Amniotic stem cell (primary cell): ENCODE measurements around the gene APOA4.
A peak's percentile ranks its signal among the peaks of the same experiment; 100 is the strongest.

Experiments
- DNase-seq: peaks from one replicate; lab custom pipeline; 2025; lab: John Stamatoyannopoulos, UW

The APOA4 gene

DNA sequence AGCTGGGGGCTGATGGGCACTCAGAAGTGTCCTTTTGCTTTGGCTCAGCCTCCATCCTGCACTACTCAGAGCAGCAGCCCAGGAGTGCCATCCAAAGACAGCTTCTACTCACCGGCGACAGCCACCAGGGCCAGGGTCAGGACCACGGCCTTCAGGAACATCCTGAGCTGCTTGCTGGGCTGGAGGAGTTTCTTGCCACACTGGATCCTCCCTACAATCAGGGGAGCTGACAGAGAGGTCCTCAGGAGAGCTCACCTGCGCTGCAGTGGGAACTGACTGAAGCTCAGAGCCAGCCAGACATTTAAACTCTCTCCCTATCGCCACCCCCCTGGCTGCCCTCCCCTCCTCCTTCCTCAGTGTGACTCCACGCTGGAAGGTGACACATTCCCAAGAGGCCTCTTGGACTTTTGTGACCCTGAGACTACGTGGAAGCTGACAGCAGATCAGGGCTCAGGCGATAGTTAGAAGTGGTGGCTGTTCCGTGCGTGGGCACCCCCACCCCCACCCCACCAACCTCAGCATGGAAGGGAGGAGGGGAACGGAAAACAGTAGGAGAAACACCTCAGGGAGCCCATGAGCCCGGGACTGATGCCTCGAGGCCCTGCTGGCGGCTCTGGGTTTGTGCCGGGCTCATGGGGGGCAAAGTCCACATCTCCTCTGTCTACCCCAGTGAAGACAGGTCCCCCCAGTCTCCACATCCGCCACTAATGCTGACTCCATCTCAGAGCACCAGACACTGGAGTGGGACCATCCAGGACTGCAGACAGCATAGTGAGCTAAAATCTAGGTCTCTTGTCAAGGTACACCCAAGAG, at the start of gene APOA4:
APOA4 (minus strand) TSS at position 274 of the 813 bp plus-strand sequence; CDS start at position 161, 113 bp downstream.
- DNase-seq: no peak

DNA sequence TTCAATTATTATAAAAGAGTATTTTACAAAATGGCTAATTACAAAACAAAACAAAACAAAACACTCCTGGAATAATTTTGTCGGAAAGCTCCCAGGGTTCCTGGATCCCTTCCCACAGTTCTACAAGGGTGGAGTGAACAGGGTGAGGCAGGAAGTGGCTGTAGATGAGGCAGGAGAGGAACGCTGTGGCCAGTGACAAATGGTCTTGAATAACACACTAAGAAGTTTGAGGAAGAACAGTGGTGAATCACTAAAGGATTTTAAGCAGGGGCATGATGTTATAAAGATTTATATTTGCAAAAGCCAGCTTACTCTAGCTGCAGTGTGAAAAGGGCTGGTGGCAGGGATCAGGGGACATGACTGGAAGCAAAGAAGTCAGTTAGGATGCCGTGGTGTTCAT, 48.1 kb upstream of the APOA4 start:
- DNase-seq: peak; percentile 29

DNA sequence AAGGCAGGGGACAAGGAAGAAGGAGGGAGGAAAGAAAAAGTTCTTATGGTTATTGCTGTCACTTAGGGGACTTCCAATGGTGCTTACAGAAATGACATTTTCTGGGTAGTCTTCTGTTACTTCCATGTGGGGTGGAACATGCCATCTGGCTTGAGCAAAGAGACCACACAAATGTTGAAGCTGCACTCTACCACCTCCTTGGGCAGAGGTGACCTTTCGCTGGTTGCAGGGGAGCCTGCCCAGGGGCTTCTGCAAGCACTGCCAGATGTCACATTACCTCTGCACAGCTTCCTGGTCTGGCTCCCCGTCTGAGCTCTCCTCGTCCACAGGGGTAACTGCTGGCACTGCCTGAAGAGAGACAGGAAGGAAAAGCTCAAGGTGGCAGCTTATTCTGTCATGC, 47.0 kb upstream of the APOA4 start:
- no peak for DNase-seq

DNA sequence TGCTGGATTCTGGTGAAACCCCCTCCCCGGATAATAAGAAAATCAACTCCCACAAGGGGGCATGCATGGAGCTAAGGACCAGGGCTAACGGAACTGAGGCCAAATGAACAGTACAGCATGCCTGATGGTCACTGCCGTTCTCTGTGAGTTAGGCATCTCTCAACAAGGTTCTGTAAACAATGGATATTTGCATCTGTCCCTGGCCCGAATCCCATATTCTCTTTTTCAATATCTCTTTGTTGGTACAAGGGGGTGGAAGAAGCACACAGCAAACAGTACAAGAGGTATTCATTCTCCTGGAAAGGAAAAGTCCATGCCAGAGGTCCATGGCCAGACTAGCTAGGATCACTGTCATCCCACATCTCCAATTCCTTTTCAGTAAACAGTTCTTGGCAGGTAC, 46.5 kb upstream of the APOA4 start:
- no peak for DNase-seq

DNA sequence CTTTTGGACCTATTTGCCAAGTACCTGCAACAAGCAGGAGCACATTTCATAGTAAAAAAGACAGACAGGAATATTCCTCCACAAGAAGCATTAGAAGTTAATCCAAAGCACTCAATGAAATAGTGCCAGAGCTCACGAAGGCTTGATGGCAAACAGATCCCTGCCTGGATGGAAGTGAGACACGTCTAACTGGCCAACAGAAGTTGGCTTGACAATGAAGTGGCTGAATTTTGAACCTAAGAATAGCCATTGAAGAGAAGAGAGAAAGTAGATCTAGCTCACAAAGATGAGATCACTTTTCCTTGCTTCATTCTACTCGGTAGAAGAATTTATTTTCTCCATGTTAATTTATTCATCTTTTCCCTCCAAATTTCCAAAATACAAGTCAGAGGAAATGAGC, 45.0 kb upstream of the APOA4 start:
- DNase-seq: no peak

DNA sequence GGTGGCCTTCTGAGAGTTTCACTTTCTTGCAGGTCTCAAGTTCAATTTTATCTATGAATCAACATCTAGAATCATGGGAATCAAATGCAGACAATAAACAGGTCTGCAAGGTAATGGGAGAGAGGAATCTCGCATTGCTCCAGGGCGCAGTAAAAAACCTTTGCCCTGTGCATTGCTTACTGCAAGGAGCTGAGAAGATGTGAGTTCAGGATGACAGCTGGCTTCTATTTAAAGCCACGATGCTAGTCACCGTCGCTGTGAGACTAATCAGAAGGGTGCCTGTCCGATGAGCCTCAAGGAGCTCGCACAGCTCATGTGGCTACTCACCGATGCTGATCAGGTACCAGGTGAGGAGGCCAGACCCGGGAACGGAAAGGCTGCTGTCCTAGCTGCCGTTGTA, 44.5 kb upstream of the APOA4 start:
- DNase-seq: no peak

DNA sequence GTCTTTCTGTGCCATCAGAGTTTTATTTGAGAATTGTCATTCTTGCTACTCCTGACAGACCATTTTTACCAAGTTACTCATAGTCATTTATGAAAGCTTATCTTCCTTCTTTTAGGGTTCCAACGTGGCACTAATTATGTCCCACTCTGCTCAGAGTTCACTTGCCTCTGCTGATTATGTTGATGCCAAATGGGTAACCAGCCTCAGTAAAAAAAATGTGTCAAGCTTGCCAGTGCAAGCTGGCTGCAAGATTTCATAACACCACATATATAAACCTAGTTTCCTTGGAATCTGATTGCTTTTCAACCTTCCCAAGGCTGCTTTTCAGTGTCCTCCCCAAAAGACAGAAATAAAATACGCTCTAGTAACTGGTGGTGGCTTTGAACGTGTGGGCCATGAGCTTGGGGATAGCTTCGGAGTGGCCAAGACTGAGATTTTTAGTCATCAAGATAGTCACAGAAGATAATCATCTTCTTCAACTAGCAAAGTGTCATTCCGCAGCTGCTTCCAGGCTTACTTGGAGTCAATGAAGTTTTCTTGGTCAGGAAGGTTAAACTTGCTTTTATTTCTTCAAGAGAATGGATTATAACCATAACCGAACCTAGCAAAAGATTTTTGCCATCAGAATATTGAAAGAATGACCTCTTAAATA, 43.8 kb upstream of the APOA4 start:
- DNase-seq: no peak

DNA sequence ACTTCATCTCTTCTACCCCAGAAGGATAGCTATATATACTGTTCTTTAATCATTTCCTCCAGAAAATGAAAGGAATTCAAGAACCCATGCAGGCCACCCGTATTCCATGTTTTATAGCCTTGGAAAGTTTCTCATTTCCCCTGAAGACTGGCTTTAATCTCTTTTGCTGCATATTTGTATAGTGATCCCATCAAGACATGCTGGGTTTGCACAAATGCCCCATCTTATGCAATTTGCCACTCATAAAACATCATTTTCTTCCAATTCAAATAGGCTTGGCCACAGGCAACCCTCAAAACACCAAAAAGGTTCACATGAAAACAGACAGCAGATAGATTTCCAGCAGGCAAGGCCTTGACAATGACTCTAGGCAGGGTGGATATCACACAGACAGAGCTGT, 42.6 kb upstream of the APOA4 start:
- no peak for DNase-seq

DNA sequence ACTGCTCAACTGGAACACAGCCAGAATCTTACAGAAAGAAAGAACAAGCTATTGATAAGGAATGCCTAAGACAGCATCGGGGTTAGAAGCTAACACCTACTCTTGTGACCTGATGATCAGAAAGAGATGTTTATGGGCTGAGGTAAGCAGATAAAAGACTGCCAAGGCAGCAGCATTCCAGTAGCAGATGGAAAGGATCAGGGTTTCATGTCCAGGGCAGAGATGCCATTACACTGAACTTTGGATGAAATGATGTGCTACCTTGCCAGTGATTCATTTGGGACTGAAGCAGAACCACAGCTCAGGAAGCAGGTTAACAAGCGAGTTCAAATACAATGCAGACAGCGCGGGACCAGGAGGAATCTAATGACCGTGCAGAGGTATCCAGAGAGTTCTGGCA, 41.4 kb upstream of the APOA4 start:
- DNase-seq: no peak

DNA sequence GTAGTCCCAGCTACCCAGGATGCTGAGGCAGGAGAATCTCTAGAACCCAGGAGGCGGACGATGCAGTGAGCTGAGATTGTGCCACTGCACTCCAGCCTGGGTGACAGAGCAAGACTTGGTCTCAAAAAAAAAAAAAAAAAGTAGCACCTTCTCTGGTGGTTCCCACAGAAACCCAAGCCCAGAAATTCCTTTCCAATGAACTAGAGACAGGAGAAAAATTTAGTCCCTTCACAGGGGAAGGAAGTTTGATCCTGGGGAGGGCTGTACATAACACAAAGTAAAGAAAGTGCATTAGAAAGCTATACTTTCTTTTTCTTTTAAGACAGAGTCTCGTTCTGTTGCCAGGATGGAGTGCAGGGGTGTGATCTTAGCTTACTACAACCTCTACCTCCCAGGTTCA, 39.8 kb upstream of the APOA4 start:
- DNase-seq: no peak

DNA sequence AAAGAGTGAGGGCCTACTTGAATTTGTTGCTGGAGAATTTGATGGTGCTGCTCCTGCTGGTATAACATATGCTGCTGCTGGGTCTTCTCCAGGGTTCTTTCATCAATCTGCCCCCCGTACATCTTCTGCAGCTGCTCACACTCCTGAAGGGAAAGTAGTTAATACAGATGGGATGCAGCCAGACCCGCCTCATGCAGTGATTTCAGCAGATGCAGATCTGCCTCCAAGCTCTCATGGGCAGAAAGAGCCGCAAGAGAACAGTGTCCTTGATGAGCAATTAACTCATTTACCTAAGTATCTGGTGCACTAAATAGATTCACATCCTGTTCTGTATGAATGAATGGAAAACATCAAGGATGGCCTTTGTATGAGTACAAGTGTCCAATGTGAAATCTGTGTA, 39.1 kb upstream of the APOA4 start:
- no peak for DNase-seq

DNA sequence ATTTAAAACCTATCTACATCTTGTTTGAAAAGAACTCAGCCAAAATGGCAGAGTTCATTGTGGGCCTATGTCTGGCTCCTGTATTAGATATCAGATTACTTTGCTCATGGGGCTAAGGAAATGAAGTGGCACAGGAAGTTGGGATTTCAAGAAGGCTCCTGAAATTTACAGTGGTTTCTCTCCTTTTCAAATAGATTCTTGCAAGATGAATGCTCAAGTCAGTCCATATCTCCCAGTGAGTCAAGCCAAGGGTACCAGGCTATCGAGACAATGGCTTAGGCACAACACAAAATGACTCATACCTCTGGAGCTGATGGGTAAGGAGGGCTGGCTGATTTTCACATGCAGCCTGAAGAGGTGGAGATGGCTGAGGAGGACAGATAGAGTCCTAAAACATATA, 38.4 kb upstream of the APOA4 start:
- no peak for DNase-seq

DNA sequence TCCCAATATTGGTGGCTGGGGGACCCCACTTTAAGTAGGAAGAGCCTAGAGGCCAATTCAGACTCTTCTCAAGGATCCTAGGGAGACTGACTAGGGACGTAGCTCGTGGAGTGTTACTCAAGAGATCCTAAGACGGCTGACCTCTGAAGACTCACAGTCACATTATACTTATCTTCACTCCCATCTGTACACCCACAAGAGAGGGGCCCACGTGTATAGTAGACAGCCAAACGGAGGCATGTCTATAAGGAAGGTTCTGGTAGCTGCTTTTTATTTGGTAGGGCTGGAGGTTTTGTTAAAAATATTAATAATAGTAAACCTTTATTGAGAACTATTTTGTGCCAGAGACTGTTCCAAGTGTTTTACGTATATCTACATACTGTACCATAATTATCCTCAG, 37.2 kb upstream of the APOA4 start:
- DNase-seq: no peak

DNA sequence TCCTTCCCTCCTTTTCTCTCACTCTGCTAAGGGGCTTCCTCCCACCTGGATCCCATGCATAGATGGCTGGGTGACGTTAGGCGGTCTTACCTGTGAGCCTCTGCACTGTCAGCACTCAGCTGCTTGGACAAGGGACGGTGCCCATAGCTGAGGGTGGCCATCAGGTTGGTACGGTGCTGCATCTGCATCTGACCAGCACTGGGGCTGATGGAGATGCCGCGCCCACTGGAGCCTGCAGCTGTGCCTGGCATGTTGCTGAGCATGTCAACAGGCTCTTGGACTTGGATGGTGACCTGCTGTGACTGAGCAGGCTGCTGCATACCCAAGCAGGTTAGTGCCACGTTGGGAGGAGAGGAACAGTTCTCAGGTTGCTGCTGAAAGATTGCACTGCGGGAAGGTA, 36.1 kb upstream of the APOA4 start:
- DNase-seq: no peak

DNA sequence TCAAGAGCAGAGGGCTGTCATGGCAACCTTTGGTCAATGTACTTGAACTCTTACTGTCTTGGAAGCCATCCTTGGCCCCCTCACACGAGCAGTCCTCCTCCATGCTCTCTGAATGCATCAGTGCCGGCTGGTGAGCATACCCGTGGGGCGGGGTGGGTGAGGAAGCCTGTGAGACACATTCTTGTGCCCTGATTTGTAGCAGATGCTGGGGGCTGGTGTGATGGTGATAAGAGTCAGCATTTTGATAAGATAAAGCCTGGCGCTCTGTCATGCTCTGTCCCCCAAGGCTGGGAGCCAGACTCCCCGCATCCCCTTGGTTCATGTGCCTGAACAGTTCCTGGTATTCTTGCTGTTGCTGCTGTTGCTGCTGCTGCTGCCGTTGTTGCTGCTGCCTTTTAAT, 34.8 kb upstream of the APOA4 start:
- no peak for DNase-seq

DNA sequence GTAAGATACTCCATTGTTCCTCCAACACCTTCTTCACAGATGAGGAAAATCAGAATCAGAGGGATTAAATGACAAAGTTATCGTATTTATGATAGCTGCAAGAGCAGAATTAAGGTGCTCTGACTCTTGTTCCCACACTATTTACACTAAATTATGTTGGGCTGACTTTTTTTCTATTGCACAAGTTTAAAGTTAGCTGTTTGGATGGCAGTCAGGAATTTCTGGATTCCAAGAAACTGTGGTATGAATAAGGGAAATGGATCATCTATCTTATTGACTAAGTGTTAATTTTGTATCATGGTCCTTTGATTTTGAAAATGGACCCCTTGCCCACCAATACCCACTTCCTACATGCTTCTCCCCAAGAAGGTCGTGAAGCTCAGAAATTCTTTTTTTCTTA, 34.2 kb upstream of the APOA4 start:
- DNase-seq: no peak

DNA sequence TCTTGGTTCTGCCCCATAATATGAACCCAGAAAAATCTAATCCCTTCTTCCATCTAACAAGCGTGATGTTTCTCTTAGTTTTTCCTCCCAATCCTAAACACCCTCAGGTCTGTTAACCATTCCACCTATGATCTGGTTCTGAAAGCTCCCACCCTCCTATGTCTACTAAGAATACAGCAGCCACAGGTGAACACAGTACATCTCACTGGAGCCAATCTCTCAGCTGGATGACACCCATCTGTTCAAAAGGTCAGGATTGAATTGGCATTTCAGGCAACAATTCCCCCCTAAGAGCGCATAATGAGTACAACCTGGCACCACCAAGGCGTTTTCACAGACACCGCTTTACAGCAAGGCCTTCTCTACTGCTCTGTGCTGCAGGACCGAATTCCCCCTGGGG, 33.3 kb upstream of the APOA4 start:
- DNase-seq: no peak

DNA sequence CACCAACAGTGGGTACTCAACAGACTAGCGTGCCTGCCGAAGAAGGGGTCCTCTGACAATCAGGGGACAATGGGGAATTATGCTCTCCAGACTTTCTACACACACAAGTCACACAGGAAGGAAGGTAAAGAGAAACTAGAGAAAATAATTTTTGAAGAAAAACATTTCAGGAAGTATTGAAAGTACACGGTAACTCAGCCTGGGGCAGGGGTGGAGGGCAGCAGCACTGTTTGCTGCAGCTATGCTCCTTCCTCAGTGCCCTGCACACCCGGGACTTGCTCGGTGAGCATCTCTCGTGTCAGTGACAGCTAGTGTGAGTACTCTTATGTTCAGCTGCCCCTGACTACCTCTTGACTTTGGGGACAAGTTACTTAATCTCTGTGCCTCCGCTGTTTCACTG, 32.3 kb upstream of the APOA4 start:
- no peak for DNase-seq

DNA sequence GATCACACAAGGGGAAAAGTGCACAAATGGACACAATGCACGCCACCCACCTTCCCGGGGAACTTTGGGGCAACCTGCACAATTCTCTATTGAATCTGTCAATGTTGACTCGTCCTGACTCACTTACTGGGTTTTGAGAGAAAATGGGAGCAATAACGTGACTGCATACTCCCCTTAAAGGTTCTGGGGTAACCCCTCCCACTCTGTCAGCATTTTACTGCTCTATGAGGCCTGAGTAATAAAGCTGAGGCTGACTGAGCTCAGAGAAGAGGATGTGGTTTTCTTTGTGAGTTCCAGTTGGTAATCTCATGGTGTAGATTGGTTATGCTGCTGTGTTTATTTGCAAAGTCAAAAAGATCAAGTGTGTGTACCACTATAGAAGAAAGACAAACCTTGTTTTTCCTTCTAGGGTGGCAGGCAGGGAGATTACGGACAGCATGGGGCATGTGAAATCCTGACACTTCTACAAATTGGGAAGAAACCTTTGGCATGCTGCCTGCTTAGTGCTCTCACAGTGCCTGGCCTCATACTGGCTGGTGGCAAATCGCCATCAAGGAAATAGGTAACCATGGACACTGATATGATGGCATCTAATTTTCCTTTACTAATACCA, 30.5 kb upstream of the APOA4 start:
- peak; percentile 64 for DNase-seq

DNA sequence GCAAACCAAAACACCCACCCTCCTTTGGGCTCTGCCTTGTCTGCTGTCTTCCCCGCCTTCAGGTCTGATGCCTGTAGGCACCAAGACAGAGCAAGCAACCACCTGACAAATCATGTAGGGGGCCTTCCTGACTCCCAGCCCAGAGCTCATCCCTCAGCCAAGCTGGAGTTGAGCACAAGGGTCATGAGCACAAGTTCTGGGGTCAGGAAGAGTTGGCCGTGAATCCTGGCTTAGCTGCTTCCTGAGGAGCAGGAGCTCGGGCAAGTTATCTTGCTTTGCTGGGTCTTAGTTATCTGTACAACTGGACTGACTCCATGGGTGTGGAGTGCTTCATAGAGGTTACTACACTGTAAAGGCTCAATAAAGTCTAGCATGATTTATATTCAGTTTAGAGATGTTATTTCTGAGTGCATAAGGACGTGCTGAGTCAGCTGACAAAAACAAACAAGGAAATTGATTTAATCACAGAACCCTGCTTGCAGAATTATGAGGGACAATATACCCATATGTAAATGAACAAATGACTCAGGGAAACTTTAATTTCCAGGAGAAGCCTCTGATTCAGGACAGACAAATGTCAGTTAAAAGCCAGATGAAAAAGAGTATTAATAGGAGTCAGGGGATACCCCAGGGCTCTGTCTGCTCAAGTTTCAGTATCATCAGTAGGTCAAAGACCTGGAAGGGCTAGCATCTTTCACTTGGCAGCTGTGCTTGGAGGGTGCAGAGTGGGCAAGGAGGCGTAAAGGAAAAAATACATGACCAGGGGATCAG, 29.3 kb upstream of the APOA4 start:
- DNase-seq: no peak

DNA sequence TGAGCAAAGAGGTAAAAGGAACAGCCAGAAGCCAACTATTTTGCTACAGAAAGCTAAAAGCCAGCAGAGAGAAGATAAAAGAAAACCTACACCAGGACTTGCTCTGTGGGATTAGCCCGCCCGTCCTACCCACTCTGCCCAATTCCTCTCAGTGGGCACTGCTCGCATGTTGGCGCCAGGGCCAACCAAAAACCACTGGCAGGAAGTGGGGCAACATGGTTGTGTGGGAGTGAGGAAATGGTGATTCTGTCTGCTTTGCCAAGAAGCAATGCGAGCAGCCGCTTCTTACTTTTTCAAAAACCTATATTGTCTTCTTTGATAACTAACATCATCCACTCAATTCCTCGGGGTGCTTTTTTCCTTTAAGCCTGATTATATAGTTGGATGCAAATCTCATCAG, 28.5 kb upstream of the APOA4 start:
- no peak for DNase-seq

DNA sequence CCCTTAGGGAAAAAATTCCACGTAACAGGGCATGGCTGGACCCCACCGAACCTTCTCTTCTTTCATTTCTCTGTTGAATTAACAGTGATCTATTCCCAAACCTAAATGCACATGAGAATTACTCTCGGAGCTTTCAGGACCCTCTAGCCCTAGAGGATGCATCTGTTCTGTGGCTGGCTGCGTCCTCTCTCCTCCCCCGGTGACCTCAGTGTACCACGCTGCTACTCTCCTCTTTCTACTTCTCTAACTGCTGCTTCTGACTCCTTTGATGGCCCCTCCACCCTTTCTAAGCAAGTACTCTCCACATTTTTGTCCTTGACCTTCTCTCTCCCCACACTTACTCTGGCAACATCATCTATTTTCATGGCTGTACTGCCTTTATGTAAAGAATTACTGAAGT, 26.4 kb upstream of the APOA4 start:
- DNase-seq: no peak

DNA sequence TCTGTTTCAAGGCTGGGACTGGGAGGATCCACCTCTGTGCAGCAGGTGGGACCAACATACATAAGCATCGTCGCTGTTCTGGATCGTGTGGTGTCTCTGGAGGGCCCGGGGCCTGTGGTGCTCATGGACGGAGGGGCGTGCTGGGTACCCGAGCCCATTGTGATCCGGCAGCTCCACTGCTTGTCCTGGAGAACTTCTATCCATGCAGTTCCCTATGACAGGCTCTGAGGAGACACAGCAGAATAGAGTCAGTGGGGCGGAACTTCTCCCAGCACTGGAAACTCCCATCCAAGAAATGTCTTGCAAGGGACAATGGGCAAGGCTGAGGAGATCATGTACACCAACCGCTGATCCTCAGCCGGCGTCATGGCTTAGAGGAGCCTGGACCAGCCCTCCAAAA, 26.0 kb upstream of the APOA4 start:
- no peak for DNase-seq
